Right lobe of liver (tissue), 4 donors: ENCODE results near the gene CHTF8.

Source experiments
- CTCF ChIP-seq, 4 donors: fragments of 200-600 bp in 3 of 4; fragments of 450-650 bp in 1 of 4; IDR thresholded peaks; one replicate each; pipeline versions ENCODE4 v1.5.1 to v1.8.0; 2016 to 2022; ENCODE audit warnings: antibody characterized with exemption in 4 of 4, mild to moderate bottlenecking in 2 of 4
- POLR2A ChIP-seq: fragments of 450-650 bp; IDR thresholded peaks from one replicate; pipeline ENCODE4 v1.6.1; 2017; ENCODE audit warnings: antibody characterized with exemption, mild to moderate bottlenecking
- donor health status: DM: no; HTN: no; CAD: no.
- donor health status: DM: no; HTN: no; CAD: no.
- donor health status: DM: no; HTN: yes; CAD: no.

DNA sequence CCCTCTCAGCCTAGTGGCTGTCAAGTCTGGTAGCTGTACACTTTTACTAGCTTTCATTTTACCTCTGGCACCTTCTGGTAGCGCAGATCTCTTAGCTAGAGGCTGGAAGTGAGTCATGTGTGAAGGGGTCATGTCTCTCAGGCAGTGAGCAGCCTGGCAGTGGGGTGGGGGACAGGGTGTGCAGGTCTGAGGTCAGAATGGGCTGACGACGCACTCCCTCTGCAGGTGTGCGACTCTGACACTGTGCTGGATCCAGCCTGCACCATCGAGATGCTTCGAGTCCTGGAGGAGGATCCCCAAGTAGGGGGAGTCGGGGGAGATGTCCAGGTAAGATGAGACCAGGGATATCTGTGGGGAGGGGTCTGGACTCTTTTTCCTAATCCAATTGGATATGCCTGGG lies 19.2 kb downstream of the CHTF8 start:
- TF ChIP-seq CTCF (IDR thresholded peaks at IDR 0.05), result no peak
- no peak for TF ChIP-seq POLR2A
